Fibroblast of peridontal ligament (primary cell): ENCODE results near the gene SPIN1.

Source experiments
- DNase-seq: peaks from one replicate; pipeline ENCODE4 v3.0.0-alpha.2; 2010; ENCODE audit errors: extremely low read depth

Gene SPIN1

GRCh38 chr9:88497224-88497623 is 109.0 kb downstream of the SPIN1 start:
- no peak for DNase-seq

DNA sequence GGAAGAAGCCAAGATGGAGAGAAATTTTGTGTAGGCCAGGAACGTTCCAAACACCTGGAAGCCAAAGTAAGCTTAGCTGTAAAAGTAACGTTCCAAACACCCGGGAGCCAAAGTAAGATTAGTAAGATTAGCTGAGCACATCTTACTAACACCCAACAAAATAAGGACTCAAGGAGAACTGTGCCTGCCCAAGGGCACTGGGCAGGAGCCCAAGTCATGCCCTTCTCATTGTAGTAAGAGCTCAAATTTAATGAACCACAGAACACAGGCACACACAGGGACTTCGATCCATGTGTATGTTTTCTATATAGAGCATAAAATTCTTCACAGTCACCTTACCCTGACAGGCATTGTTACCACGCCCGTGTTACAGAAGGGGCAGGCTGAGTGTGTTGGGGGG is 110.6 kb downstream of the SPIN1 start:
- no peak for DNase-seq

- DNase-seq, result no peak
Measured at GRCh38 chr9:88501086-88501485, 112.8 kb downstream of the SPIN1 start.

DNA sequence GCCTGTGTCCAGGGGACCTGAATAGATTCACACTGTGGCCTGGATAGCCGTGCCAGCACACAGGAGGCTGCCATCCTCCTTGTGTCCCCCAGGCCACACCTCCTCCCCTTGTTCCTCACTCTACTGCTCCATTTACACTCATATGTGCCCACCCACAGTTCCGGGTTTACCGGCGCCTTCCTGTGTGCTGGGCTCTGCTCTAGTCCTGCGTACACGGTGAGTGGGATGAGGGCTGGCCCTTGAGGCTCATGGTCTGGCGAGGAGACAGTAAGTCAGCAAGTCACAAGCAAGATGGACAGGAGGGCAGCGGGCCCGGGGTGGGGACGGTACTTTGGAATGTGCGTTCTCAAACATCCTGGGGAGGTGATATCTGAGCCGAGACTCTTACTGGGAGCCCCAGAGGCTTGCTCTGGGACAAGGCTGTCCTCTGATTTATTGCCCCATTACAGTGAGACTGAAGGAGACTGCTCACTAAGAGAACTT is 114.3 kb downstream of the SPIN1 start:
- no peak for DNase-seq

GRCh38 chr9:88503081-88503844 is 115.0 kb downstream of the SPIN1 start:
- DNase-seq, result no peak

DNA sequence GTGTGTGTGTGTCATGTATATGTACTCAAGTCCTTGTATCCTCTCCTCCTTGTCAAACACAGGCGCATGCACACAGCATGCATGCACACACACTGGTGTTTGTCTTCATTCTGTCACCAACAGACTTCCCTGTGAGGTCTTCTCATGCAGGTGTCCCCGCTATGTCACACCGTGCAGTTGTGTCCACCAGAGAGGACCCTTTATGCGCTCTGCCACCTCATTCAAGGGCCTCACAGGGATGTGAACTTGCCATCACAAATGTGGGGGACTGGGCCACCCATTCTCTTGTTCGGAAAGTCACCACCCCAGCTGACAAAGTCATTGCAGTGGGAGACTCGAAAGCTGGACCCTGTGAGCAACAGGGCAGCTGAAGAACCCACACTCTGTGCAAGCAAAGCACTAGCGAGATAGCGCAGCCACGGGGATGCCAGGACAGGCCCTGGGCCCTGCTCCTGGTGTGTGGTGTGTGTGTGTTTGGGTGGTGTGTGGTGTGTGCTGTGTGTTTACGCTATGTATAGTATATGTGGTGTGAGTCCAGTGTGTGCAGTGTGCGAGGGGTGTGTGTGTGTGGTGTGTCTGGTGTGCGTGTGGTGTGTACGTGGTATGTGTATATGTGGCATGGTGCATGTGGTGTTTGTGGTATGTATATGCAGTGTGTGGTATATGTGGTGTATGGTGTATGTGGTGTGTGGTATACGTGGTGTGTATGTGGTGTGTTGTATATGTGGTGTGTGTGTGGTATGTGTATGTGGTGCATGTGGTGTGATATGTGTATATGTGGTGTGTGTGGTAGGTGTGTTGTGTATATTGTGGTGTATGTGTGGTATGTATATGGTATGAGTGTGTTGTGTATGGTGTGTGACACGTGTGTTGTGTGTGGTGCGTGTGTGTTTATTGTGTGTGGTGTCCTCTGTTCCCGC is 115.9 kb downstream of the SPIN1 start:
- DNase-seq, result no peak

GRCh38 chr9:88508326-88508725 is 120.1 kb downstream of the SPIN1 start:
- no peak for DNase-seq

- no peak for DNase-seq
Measured at GRCh38 chr9:88511906-88512305, 123.7 kb downstream of the SPIN1 start.

DNA sequence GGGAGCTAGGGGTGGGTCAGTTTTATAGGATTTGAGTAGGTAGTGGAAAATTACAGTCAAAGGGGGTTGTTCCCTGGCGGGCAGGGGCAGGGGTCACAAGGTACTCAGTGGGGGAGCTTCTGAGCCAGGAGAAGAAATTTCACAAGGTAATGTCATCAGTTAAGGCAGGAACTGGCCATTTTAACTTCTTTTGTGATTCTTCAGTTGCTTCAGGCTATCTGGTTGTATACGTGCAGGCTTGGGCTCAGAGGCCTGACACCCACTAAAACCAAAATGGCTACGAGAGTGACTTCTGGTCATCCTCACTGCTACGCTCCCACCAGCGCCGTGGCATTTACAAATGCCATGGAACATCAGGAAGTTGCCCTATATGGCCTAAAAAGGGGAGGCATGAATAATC is 126.0 kb downstream of the SPIN1 start:
- DNase-seq, result no peak

GRCh38 chr9:88521308-88521707 is 133.1 kb downstream of the SPIN1 start:
- DNase-seq, result peak; percentile 5

- no peak for DNase-seq
Measured at GRCh38 chr9:88522360-88522759, 134.1 kb downstream of the SPIN1 start.

DNA sequence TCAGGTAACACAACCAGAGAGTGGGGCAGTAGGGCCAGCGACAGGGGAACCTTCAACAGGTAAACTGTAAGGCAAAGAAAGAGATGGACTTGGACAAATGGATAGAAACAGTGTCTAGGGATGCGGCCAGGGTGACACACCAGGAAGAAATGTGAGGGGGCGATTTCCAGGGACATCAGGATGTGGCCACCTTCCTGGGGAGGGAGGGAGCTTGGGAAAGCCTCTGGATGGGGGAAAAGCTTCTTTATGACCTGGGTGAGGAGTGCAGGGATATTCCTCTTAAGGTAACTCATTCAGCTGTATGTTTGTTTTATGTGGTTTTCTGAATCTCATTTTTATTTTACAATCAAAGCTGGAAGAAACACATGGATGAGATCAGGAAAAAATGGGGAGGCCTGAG is 134.8 kb downstream of the SPIN1 start:
- DNase-seq, result no peak

DNA sequence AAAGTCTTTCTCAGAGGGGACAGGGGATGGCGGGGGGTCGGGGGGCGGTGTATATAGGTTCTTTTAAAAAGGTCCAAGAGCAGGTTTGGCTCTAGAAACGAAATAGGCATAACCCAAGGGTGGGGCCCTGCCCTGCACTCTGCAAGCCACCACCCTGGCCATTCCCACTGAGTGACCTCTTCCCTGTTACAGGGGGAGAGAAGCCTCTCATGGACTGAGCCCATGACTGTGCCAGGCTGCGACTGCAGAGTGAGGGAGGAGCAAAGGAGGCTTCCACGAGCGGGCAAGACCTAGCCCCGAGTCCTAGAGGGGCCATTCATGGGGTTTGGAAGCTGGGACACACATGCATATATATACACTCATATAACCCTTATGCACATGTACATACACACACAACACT is 136.7 kb downstream of the SPIN1 start:
- DNase-seq, result no peak

DNA sequence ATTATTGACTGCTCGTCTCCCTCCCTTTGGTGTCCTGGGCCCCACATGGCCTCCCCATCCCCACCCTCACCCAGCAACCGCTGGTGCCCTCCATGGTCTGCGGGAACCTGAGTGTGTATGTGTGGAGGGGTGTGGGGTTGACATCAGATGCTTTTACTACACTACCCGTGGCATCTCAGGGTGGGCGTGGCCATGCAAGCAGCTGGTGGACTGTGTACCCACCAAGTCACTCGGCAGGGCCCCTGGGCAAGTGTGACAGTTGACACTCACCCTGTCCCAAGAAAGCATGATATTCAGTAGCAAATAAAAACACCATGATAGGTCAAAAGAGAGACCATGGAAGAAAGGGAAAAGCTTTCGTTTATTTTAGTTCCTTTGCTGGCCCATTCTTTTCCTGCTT is 139.4 kb downstream of the SPIN1 start:
- DNase-seq, result no peak
